ENCODE data around the gene CNTNAP1.

CNTNAP1 gene

GRCh38 chr17:42675965-42676423, 6.3 kb upstream of the CNTNAP1 start:
- H3K4me1 ChIP-seq (ENCODE audit: insufficient read depth, low read length, poor library complexity, severe bottlenecking): peaks cover 35% of the 10 kb centered on the region
- H3K9me3 ChIP-seq (ENCODE audit: insufficient read depth, low read depth, low read length): no peaks in the 10 kb centered on the region
- no peaks in the 10 kb centered on the region for H3K27me3 ChIP-seq (ENCODE audit: insufficient read depth, low read length, poor library complexity, severe bottlenecking)
- peaks cover 5% of the 10 kb centered on the region; the same call in 1 of the 2 replicates for H3K79me2 ChIP-seq (ENCODE audit: insufficient read depth, low read length)
- TF ChIP-seq EZH2phosphoT487 (IDR thresholded peaks at IDR 0.05; ENCODE audit: borderline replicate concordance) (no peak), CTCF (conservative IDR thresholded peaks at IDR 0.05; ENCODE audit: low read length) (no peak)
- H3K9ac ChIP-seq (ENCODE audit: low read depth, low read length, poor library complexity, severe bottlenecking): peak overlapping the region; percentile 72
- peak overlapping the region; percentile 79 for H3K4me2 ChIP-seq (ENCODE audit: low read depth, low read length, poor library complexity, severe bottlenecking)
- H3K36me3 ChIP-seq (ENCODE audit: insufficient read depth, low read length): no peaks in the 10 kb centered on the region
- H4K20me1 ChIP-seq (ENCODE audit: insufficient read depth, low read length, poor library complexity, severe bottlenecking): peaks cover 10% of the 10 kb centered on the region
- H2AFZ ChIP-seq (ENCODE audit: low read length): peak overlapping the region; percentile 91
- H3F3A ChIP-seq (ENCODE audit: low read depth): peaks cover 5% of the 10 kb centered on the region; the same call in 1 of the 2 replicates
- H3K9me2 ChIP-seq (replicated peaks; ENCODE audit: low read depth, low read length): no peaks in the 10 kb centered on the region
- peak overlapping the region; percentile 84 for H3K4me3 ChIP-seq (ENCODE audit: low read length, poor library complexity, severe bottlenecking)

GRCh38 chr17:42676424-42677011, 5.8 kb upstream of the CNTNAP1 start, which contains the start of gene PLEKHH3:
TSS of gene PLEKHH3 (minus strand) at chr17:42676994. CDS start at chr17:42676563, 431 bp downstream.
- peak within 1 kb of the TSS; percentile 91 for H2AFZ ChIP-seq (ENCODE audit: low read length)
- H3K4me2 ChIP-seq (ENCODE audit: low read depth, low read length, poor library complexity, severe bottlenecking): peak within 1 kb of the TSS; percentile 96

More at GRCh38 chr17:42676424-42677011, 5.8 kb upstream of the CNTNAP1 start, which contains the start of gene PLEKHH3:
- H3K9me3 ChIP-seq (ENCODE audit: insufficient read depth, low read depth, low read length): no peaks in the 10 kb centered on the region
- peaks cover 5% of the 10 kb centered on the region; the same call in 1 of the 2 replicates for H3F3A ChIP-seq (ENCODE audit: low read depth)
- no peaks in the 10 kb centered on the region for H3K36me3 ChIP-seq (ENCODE audit: insufficient read depth, low read length)
- peaks cover 5% of the 10 kb centered on the region; the same call in 1 of the 2 replicates for H3K79me2 ChIP-seq (ENCODE audit: insufficient read depth, low read length)
- no peaks in the 10 kb centered on the region for H3K27me3 ChIP-seq (ENCODE audit: insufficient read depth, low read length, poor library complexity, severe bottlenecking)
- peaks cover 10% of the 10 kb centered on the region for H4K20me1 ChIP-seq (ENCODE audit: insufficient read depth, low read length, poor library complexity, severe bottlenecking)
- peak within 1 kb of the TSS; percentile 85 for H3K9ac ChIP-seq (ENCODE audit: low read depth, low read length, poor library complexity, severe bottlenecking)
- 0 out of 2 replicates have a peak, but pooled peaks have one; percentile 10 for TF ChIP-seq CTCF (conservative IDR thresholded peaks at IDR 0.05; ENCODE audit: low read length)
- TF ChIP-seq EZH2phosphoT487 (IDR thresholded peaks at IDR 0.05; ENCODE audit: borderline replicate concordance): no peak
- H3K9me2 ChIP-seq (replicated peaks; ENCODE audit: low read depth, low read length): no peaks in the 10 kb centered on the region
- peaks cover 37% of the 10 kb centered on the region for H3K4me1 ChIP-seq (ENCODE audit: insufficient read depth, low read length, poor library complexity, severe bottlenecking)
- peak within 1 kb of the TSS; percentile 84 for H3K4me3 ChIP-seq (ENCODE audit: low read length, poor library complexity, severe bottlenecking)
